RWPE1 (cell line): ENCODE measurements around the gene CSE1L.
"Not testable (repeated sequence)": the region's sequence is repeated elsewhere in the genome, so short reads cannot be mapped to it uniquely, and the experiment has no call there.

Source experiments
- CTCF ChIA-PET: fragments of 350-600 bp; sonication (Branson Sonifier 250); formaldehyde crosslinking; extraction: SDS; loops from one replicate; lab custom pipeline; 2021; lab: Yijun Ruan, JAX
- POLR2A ChIA-PET: fragments of 400-600 bp; formaldehyde crosslinking; extraction: SDS; loops from one replicate; lab custom pipeline; 2020; ENCODE audit warnings: antibody characterized with exemption; ENCODE audit not compliant: low non-redundant PET; lab: Yijun Ruan, JAX
- DNase-seq: peaks from one replicate; pipeline ENCODE4 v3.0.0; 2012; ENCODE audit warnings: low spot score
- H3K27ac ChIP-seq: fragments of 450-650 bp; 2 replicates; pipeline ENCODE4 v1.5.1; 2017
- TF ChIP-seq, protein P1 (sequence below): fragments of 450-650 bp; conservative IDR thresholded peaks from 2 replicates; pipeline ENCODE4 v1.5.1; 2017; ENCODE audit warnings: low read depth, mild to moderate bottlenecking

Gene CSE1L

DNA sequence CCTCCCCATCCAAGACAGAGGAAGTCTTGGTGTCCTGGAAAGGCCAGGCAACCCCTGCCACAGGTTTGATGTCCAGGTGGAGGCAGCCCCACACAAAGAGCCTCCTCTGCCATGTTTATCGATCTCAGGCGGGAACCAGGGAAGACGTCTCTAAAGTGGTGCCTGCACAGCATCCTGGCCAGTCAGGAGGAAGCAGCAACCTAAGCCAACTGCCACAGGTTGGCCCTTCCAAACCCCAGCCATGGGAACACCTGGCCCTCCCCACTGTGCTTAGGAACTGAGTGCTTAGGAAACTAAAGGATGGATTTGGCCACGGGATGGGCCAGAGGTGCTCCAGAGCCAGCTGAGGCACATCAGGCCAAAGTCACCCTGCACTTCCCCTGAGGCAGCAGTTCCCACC lies 56.9 kb downstream of the CSE1L start:
- POLR2A ChIA-PET, result no interaction called here
- TF ChIP-seq, protein P1, sequence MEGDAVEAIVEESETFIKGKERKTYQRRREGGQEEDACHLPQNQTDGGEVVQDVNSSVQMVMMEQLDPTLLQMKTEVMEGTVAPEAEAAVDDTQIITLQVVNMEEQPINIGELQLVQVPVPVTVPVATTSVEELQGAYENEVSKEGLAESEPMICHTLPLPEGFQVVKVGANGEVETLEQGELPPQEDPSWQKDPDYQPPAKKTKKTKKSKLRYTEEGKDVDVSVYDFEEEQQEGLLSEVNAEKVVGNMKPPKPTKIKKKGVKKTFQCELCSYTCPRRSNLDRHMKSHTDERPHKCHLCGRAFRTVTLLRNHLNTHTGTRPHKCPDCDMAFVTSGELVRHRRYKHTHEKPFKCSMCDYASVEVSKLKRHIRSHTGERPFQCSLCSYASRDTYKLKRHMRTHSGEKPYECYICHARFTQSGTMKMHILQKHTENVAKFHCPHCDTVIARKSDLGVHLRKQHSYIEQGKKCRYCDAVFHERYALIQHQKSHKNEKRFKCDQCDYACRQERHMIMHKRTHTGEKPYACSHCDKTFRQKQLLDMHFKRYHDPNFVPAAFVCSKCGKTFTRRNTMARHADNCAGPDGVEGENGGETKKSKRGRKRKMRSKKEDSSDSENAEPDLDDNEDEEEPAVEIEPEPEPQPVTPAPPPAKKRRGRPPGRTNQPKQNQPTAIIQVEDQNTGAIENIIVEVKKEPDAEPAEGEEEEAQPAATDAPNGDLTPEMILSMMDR, result no peak
- no peak for DNase-seq
- peak overlapping the region; percentile 3; the same call in 1 of the 2 replicates for H3K27ac ChIP-seq
- CTCF ChIA-PET, result no interaction called here

DNA sequence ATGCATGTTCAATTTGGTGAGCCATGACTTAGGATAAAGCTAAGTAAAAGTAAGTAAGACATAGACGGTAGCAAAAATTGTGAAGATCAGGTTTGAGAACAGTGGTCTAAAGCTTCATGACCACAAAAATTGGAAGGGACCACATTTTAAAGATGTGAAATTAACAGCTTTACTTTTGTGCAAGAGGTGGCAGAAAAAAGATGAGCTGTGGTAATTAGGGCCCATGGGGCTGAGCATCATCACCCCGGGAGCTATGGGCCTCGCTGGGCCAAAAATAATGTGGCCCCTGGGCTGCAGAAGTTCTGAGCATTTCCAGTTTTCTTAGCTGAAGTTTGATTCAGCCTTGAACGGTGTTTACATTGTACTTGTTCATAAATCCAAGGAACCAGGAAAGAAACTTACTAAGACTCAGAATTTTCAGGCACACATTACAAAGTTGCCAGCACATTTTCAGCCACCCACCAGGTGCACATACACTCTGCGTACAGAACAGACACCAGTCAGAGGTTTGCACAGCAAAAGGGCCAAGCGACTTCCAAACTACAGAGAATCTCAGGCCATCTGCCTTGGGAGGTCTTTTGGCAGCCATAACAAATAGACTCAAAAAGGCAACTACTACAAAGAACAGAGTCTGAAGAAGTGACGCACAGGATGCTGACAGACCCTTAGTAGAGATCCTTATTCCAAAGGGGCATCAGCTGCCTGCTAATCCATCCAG lies 57.7 kb downstream of the CSE1L start:
- TF ChIP-seq, protein P1, result no peak
- ChIA-PET CTCF (interaction anchor here (0.9 kb wide), 1 partner anchor 8 kb away, joined by 3 read pairs; no protein-coding TSS in a partner anchor), POLR2A (no interaction called here)

DNA sequence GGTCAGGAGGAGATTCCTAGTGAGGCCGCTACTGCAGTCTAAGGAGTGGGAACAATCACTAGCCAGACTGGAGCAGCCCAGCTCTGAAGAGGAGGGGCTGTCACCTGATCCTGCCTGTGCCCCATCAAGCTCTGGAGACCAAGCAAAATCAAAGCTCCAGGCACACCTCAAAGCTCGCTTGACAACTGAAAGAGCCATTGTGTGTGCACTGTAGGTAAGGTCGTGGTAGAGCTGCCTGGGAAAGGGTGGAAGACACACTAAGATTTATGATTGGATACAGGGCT lies 58.2 kb downstream of the CSE1L start:
- 0 out of 2 replicates have a peak overlapping the region, but pooled peaks have one; percentile 3 for H3K27ac ChIP-seq
- CTCF ChIA-PET, result interaction anchor here (0.5 to 0.9 kb wide), 2 partner anchors 8 to 1083 kb away, joined by 3 to 4 read pairs; no protein-coding TSS in a partner anchor
- DNase-seq, result no peak
- POLR2A ChIA-PET, result no interaction called here
- TF ChIP-seq, protein P1, result no peak

More for the DNA sequence above, 57.7 kb downstream of the CSE1L start:
- no peak for DNase-seq
- 0 out of 2 replicates have a peak overlapping the region, but pooled peaks have one; percentile 3 for H3K27ac ChIP-seq

DNA sequence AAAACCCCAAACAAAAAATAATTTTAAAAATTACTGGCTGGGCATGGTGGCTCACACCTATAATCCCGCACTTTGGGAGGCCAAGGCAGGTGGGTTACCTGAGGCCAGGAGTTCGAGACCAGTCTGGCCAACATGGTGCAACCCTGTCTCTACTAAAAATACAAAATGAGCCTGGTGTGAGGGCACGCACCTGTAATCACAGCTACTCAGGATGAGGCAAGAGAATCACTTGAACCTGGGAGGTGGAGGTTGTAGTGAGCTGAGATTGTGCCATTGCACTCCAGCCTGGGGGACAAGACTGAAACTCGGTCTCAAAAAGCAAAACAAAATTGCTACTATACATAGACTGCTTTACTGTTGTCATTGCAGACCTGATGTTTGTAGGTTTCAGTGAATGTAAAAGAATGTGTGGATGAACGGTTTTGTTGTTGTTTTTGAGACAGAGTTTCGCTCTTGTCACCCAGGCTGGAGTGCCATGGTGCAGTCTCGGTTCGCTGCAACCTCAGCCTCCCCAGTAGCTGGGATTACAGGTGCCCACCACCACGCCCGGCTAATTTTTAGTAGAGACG lies 59.0 kb downstream of the CSE1L start:
- DNase-seq, POLR2A ChIA-PET, CTCF ChIA-PET: not testable (repeated sequence)
- peak overlapping the region; percentile 2; the same call in 1 of the 2 replicates for H3K27ac ChIP-seq

DNA sequence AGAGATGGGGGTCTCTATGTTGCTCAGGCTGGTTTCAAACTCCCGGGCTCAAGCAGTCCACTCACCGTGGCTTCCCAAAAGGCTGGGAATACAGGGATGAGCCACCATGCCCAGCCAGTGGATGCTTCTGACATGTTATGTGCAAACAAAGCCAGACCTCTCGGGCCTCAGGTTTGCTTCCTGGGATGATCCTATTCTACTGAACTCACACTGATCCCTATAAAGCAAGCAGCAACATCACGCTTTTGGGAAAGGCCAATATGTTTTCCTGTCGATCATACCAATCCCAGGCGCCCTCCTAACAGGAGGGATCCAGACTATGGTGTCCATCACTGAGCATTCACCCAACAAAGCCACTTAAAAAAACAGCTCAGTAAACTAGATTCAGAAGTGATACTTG lies 60.2 kb downstream of the CSE1L start:
- TF ChIP-seq, protein P1, result no peak
- CTCF ChIA-PET, result interaction anchor here (0.6 to 0.9 kb wide), 3 partner anchors 28 to 111 kb away, joined by 3 to 4 read pairs (median 3); no protein-coding TSS in a partner anchor
- no peak for DNase-seq
- POLR2A ChIA-PET, result no interaction called here
- no peak overlapping the region for H3K27ac ChIP-seq

DNA sequence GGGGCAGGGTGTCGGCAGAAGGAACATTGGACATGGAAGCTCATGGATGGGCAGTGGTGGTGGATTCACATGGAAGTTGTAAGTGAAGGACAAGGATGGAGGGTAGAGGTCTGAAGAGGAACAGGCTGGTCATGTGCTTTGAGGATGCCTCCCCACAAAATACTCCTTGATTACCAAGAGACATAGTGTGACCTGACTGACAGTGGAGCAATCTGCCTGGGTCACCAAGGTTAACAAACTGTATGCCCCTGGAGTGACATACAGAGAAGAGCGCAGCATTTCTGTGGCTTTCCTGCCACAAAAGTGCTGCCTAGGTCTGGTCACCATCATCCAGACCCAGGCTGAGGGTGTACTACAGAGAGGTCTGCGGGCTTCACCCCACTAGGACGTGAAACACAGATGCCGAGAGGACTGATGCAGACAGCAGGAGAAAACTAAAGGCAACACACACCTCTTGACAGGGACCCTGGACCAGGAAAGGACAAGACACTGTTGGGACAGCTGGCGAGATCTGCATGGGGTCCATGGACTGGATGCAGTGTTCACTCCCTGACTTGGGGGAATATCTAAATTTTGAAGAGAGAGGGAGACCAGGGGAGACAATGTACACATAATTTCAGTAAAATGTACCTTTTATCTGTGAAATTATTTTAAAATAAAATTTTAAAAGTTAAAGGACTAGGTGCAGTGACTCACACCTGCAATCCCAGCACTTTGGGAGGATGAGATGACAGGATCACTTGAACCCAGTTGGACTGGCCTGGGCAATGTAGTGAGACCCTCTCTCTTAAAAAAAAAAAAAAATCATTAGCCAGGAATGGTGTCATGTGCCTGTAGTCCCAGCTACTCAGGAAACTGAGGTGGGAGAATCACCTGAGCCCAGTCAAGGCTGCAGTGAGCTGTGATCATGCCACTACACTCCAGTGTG lies 64.9 kb downstream of the CSE1L start:
- no peak for DNase-seq
- CTCF ChIA-PET, result interaction anchor here (0.5 to 0.7 kb wide), 4 partner anchors 14 to 214 kb away, joined by 3 to 6 read pairs (median 4); no protein-coding TSS in a partner anchor
- 0 out of 2 replicates have a peak overlapping the region, but pooled peaks have one; percentile 5 for H3K27ac ChIP-seq
- POLR2A ChIA-PET, result no interaction called here
- TF ChIP-seq, protein P1, result no peak
